ENCODE measurements around the gene CDR2.

DNA sequence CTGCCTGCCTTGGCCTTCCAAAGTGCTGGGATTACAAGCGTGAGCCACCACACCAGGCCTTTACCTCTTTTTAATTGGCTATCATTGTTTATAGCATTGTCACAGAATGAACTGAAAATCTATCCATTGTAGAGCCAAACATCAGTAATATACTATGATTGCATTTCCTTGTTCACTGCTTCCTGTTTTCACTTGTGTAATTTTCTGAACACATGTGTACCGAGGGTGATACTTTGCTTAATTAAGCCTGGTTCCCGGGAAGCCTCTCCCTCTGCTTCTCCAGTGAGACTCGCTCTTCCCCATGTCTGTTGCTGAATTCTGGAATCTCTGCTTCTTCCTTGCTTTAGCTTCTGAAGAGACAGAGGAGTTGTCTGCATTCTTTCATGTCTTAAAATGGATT, 44.1 kb downstream of the CDR2 start:
- no peak for TF ChIP-seq CTCF (IDR thresholded peaks at IDR 0.05; ENCODE audit: insufficient read depth, low read length)
- no peak for TF ChIP-seq REST (IDR thresholded peaks at IDR 0.05; ENCODE audit: insufficient replicate concordance, low read depth)
